ENCODE data around the gene EFNB2.

Gene EFNB2

GRCh38 chr13:106499113-106499512, 36.3 kb downstream of the EFNB2 start:
- no peak for DNase-seq

GRCh38 chr13:106498571-106498970, 36.9 kb downstream of the EFNB2 start:
- DNase-seq, result no peak

GRCh38 chr13:106498158-106498557, 37.3 kb downstream of the EFNB2 start:
- no peak for DNase-seq

GRCh38 chr13:106497079-106497478, 38.4 kb downstream of the EFNB2 start:
- no peak for DNase-seq

- no peak for DNase-seq
Observed at GRCh38 chr13:106496072-106496997, 39.1 kb downstream of the EFNB2 start.

- no peak for DNase-seq
Observed at GRCh38 chr13:106494936-106495335, 40.5 kb downstream of the EFNB2 start.

GRCh38 chr13:106494506-106494905, 41.0 kb downstream of the EFNB2 start:
- DNase-seq, result no peak

- no peak for DNase-seq
Observed at GRCh38 chr13:106493533-106494220, 41.8 kb downstream of the EFNB2 start.

GRCh38 chr13:106492588-106493475, 42.6 kb downstream of the EFNB2 start:
- no peak for DNase-seq

GRCh38 chr13:106491928-106492587, 43.4 kb downstream of the EFNB2 start:
- DNase-seq, result no peak

- DNase-seq, result no peak
Observed at GRCh38 chr13:106491463-106491862, 44.0 kb downstream of the EFNB2 start.

- DNase-seq, result peak; percentile 32
Observed at GRCh38 chr13:106490569-106491321, 44.7 kb downstream of the EFNB2 start.

- no peak for DNase-seq
Observed at GRCh38 chr13:106489849-106490568, 45.5 kb downstream of the EFNB2 start.

- no peak for DNase-seq
Observed at GRCh38 chr13:106488686-106489085, 46.8 kb downstream of the EFNB2 start.

- DNase-seq, result no peak
Observed at GRCh38 chr13:106488076-106488475, 47.4 kb downstream of the EFNB2 start.

- DNase-seq, result no peak
Observed at GRCh38 chr13:106487129-106487528, 48.3 kb downstream of the EFNB2 start.

GRCh38 chr13:106486287-106486686, 49.2 kb downstream of the EFNB2 start:
- no peak for DNase-seq

- no peak for DNase-seq
Observed at GRCh38 chr13:106484537-106485193, 50.8 kb downstream of the EFNB2 start.

GRCh38 chr13:106484084-106484483, 51.4 kb downstream of the EFNB2 start:
- no peak for DNase-seq

GRCh38 chr13:106481919-106482318, 53.5 kb downstream of the EFNB2 start:
- no peak for DNase-seq
